A549 (cell line): ENCODE measurements around the gene LRRC1. TPM values are rescaled to one million over a fixed set of nuclear protein-coding genes. Genes with fewer than 3 reads are reported as not detected.
"Not testable (repeated sequence)": the region's sequence is repeated elsewhere in the genome, so short reads cannot be mapped to it uniquely, and the experiment has no call there.

ENCODE experiments used
- ATAC-seq, 2 experiments: fragments of 200-7000 bp in 1 of 2; fragments of >200 bp in 1 of 2; cut with Nextera tagmentation in 1 of 2; cut with Tn5 transposase in 1 of 2; 3 replicates each; pipeline versions ENCODE4 v1.8.0 to v1.9.1; 2018 to 2020; ENCODE audit warnings: mild to moderate bottlenecking in 1 of 2, moderate library complexity in 1 of 2
- CTCF ChIA-PET: fragments of 300-600 bp; sonication (Branson Sonifier 250); formaldehyde crosslinking; extraction: SDS; loops from one replicate; lab custom pipeline; 2021; ENCODE audit warnings: antibody characterized with exemption, inconsistent platforms; lab: Yijun Ruan, JAX
- POLR2A ChIA-PET: fragments of 350-600 bp; formaldehyde crosslinking; extraction: SDS; loops from one replicate; lab custom pipeline; 2021; ENCODE audit warnings: antibody characterized with exemption, inconsistent platforms; lab: Yijun Ruan, JAX
- DNase-seq, 2 experiments: peaks; one replicate each; pipeline versions ENCODE4 v3.0.0 to v3.0.0-alpha.2; 2011 to 2016; ENCODE audit warnings: low read depth in 1 of 2, low spot score in 1 of 2
- FAIRE-seq: peaks from 2 replicates; lab custom pipeline; 2011; peaks lifted over from hg19 to GRCh38; lab: Jason Lieb, UNC
- H3K27ac ChIP-seq, 2 experiments: fragments of >200 bp; sonication (Bioruptor Twin); formaldehyde crosslinking; 3 replicates each; pipeline ENCODE4 v1.5.1; 2016 to 2017
- H3K4me1 ChIP-seq: fragments of >200 bp; sonication (Bioruptor Twin); formaldehyde crosslinking; 3 replicates; pipeline ENCODE4 v1.6.1; 2016
- H3K4me2 ChIP-seq: fragments of >200 bp; sonication (Bioruptor Twin); formaldehyde crosslinking; 3 replicates; pipeline ENCODE4 v1.6.1; 2016
- H3K4me3 ChIP-seq: fragments of >200 bp; sonication (Bioruptor Twin); formaldehyde crosslinking; 3 replicates; pipeline ENCODE4 v1.5.1; 2016
- H3K9me3 ChIP-seq: fragments of >200 bp; sonication (Bioruptor Twin); formaldehyde crosslinking; 3 replicates; pipeline ENCODE4 v1.6.1; 2016
- CBX8 ChIP-seq: fragments of 200-600 bp; sonication (generic); IDR thresholded peaks from 2 replicates; pipeline ENCODE4 v1.6.1; 2016
- CHD4 ChIP-seq: fragments of 200-600 bp; sonication (generic); IDR thresholded peaks from 2 replicates; pipeline ENCODE4 v1.6.1; 2016; ENCODE audit warnings: antibody characterized with exemption, mild to moderate bottlenecking, borderline replicate concordance
- CTCF ChIP-seq: fragments of >200 bp; sonication (Bioruptor Twin); formaldehyde crosslinking; IDR thresholded peaks from 3 replicates; pipeline ENCODE4 v1.5.1; 2016
- E2F6 ChIP-seq: IDR thresholded peaks from 2 replicates; pipeline ENCODE4 v1.6.1; 2012; ENCODE audit warnings: low read depth, borderline replicate concordance
- HEYL ChIP-seq: fragments of 250-450 bp; sonication (Bioruptor Pico); IDR thresholded peaks from 2 replicates; pipeline ENCODE4 v1.8.0; 2021; ENCODE audit warnings: mild to moderate bottlenecking, moderate library complexity
- HMGXB4 ChIP-seq: fragments of 250-450 bp; sonication (Bioruptor Pico); IDR thresholded peaks from 2 replicates; pipeline ENCODE4 v1.5.0; 2021; ENCODE audit warnings: mild to moderate bottlenecking, moderate library complexity, borderline replicate concordance
- HOXB13 ChIP-seq: fragments of 250-450 bp; sonication (Bioruptor Pico); IDR thresholded peaks from 2 replicates; pipeline ENCODE4 v1.5.0; 2020; ENCODE audit warnings: low read depth, mild to moderate bottlenecking, moderate library complexity
- KDM1A ChIP-seq: fragments of 200-600 bp; sonication (generic); IDR thresholded peaks from 2 replicates; pipeline ENCODE4 v1.6.1; 2016; ENCODE audit warnings: low read depth, mild to moderate bottlenecking
- MAFK ChIP-seq: fragments of 450-650 bp; IDR thresholded peaks from 2 replicates; pipeline ENCODE4 v1.6.1; 2014; ENCODE audit not compliant: partially characterized antibody
- MYC ChIP-seq: IDR thresholded peaks from 2 replicates; pipeline ENCODE4 v1.6.1; 2012; ENCODE audit warnings: mild to moderate bottlenecking, inconsistent platforms, low read length, improper control_type of control experiment, borderline replicate concordance
- POLR2AphosphoS2 ChIP-seq: conservative IDR thresholded peaks from 2 replicates; pipeline ENCODE4 v1.6.1; 2012; ENCODE audit warnings: low read length, improper control_type of control experiment, inconsistent platforms
- RCOR1 ChIP-seq: fragments of 150-350 bp; IDR thresholded peaks from 2 replicates; pipeline ENCODE4 v1.6.1; 2014; ENCODE audit warnings: antibody characterized with exemption, low read length, low read depth
- RNF2 ChIP-seq: fragments of 200-600 bp; sonication (generic); IDR thresholded peaks from 2 replicates; pipeline ENCODE4 v1.6.1; 2016; ENCODE audit warnings: low read depth, mild to moderate bottlenecking, antibody characterized with exemption, moderate library complexity, borderline replicate concordance
- ZNF302 ChIP-seq: fragments of 250-450 bp; sonication (Bioruptor Pico); IDR thresholded peaks from 2 replicates; pipeline ENCODE4 v1.9.0; 2021; ENCODE audit warnings: inconsistent platforms, mild to moderate bottlenecking, moderate library complexity
- WGBS: methylation state at CpG from one replicate; pipeline ENCODE4 v1.1.6; 2017; ENCODE audit errors: missing lambda C conversion rate; 5-methylcytosine and 5-hydroxymethylcytosine counted together
- polyA plus RNA-seq, 4 experiments: library from polyadenylated mRNA; depleted of rRNA in 3 of 4; stranded (reverse); fragments of >200 nt; fragmentation: RNase III in 1 of 4; extraction: RNeasy Plus Mini Kit Qiagen cat#74134 plus additional on column Dnase treatment in 1 of 4; gene quantifications; 2 replicates in 3 of 4; 3 replicates in 1 of 4; pipeline ENCODE4 v1.2.3, GENCODE V29; 2011 to 2017
- TF ChIP-seq, protein P1 (sequence below): fragments of >200 bp; sonication (Bioruptor Twin); formaldehyde crosslinking; IDR thresholded peaks from 2 replicates; pipeline ENCODE4 v1.6.1; 2016
- TF ChIP-seq, protein P2 (sequence below): fragments of 450-650 bp; IDR thresholded peaks from 2 replicates; pipeline ENCODE4 v1.6.1; 2014; ENCODE audit warnings: antibody characterized with exemption
- TF ChIP-seq, protein P3 (sequence below): fragments of 250-450 bp; sonication (Bioruptor Pico); IDR thresholded peaks from 2 replicates; pipeline ENCODE4 v1.5.0; 2020; ENCODE audit warnings: low read depth, mild to moderate bottlenecking, moderate library complexity

LRRC1 gene
- polyA plus RNA-seq, 2 of the 4 experiments (the other 2 are of a cell fraction), result 5.2 to 8.0 TPM

GRCh38 chr6:53773044-53773696, 21.6 kb upstream of the LRRC1 start (continued):
- TF ChIP-seq E2F6 (no peak), HOXB13 (CRISPR knock-in tag) (no peak), HMGXB4 (no peak)

DNA sequence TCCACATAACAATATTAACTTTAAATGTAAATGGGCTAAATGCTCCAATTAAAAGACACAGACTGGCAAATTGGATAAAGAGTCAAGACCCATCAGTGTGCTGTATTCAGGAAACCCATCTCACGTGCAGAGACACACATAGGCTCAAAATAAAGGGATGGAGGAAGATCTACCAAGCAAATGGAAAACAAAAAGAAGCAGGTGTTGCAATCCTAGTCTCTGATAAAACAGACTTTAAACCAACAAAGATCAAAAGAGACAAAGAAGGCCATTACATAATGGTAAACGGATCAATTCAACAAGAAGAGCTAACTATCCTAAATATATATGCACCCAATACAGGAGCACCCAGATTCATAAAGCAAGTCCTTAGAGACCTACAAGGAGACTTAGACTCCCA, 18.7 kb upstream of the LRRC1 start:
- ATAC-seq, DNase-seq, H3K4me2 ChIP-seq, H3K27ac ChIP-seq, H3K4me3 ChIP-seq, CTCF ChIA-PET, H3K9me3 ChIP-seq, H3K4me1 ChIP-seq, FAIRE-seq, POLR2A ChIA-PET: not testable (repeated sequence)
- 59% methylated on average over 2 of the region's 2 CpGs for WGBS

GRCh38 chr6:53784991-53785390, 9.8 kb upstream of the LRRC1 start:
- H3K9me3 ChIP-seq, FAIRE-seq, H3K4me3 ChIP-seq, H3K27ac ChIP-seq, H3K4me2 ChIP-seq, CTCF ChIA-PET, POLR2A ChIA-PET, H3K4me1 ChIP-seq, DNase-seq, ATAC-seq: not testable (repeated sequence)

GRCh38 chr6:53786832-53787231, 8.0 kb upstream of the LRRC1 start:
- Histone ChIP-seq H3K4me1 (no peaks in the 10 kb centered on the region), H3K4me3 (no peak overlapping the region), H3K4me2 (no peak overlapping the region), H3K9me3 (peaks cover 4% of the 10 kb centered on the region; the same call in 1 of the 3 replicates), H3K27ac (no peak overlapping the region)
- WGBS, result 81% methylated on average over 1 of the region's 1 CpG
- ChIA-PET POLR2A (no interaction called here), CTCF (interaction anchor here (1.3 kb wide), 1 partner anchor 8 kb away, joined by 3 read pairs; the partner anchor contains the start of gene LRRC1)
- ATAC-seq (no peak), DNase-seq (no peak)
- TF ChIP-seq HOXB13 (CRISPR knock-in tag), result no peak
- no peak for TF ChIP-seq MAFK
- no peak for TF ChIP-seq CHD4
- no peak for TF ChIP-seq MYC
- TF ChIP-seq CBX8, result no peak
- TF ChIP-seq KDM1A, result no peak
- no peak for TF ChIP-seq POLR2AphosphoS2
- TF ChIP-seq ZNF302 (CRISPR knock-in tag), result no peak
- TF ChIP-seq RCOR1, result no peak
- TF ChIP-seq, protein P1, sequence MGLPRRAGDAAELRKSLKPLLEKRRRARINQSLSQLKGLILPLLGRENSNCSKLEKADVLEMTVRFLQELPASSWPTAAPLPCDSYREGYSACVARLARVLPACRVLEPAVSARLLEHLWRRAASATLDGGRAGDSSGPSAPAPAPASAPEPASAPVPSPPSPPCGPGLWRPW, result no peak
- TF ChIP-seq, protein P2, sequence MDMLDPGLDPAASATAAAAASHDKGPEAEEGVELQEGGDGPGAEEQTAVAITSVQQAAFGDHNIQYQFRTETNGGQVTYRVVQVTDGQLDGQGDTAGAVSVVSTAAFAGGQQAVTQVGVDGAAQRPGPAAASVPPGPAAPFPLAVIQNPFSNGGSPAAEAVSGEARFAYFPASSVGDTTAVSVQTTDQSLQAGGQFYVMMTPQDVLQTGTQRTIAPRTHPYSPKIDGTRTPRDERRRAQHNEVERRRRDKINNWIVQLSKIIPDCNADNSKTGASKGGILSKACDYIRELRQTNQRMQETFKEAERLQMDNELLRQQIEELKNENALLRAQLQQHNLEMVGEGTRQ, result no peak
- TF ChIP-seq, protein P3, sequence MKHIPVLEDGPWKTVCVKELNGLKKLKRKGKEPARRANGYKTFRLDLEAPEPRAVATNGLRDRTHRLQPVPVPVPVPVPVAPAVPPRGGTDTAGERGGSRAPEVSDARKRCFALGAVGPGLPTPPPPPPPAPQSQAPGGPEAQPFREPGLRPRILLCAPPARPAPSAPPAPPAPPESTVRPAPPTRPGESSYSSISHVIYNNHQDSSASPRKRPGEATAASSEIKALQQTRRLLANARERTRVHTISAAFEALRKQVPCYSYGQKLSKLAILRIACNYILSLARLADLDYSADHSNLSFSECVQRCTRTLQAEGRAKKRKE, result no peak
- no peak for TF ChIP-seq CTCF
- TF ChIP-seq HEYL, result no peak
- TF ChIP-seq RNF2, result no peak
- TF ChIP-seq, all 56 proteins: peak for 0
- FAIRE-seq, result no peak
